DOHH2 (cell line): ENCODE data around the gene RNF123.

Experiments used
- CTCF ChIP-seq: fragments of 200-600 bp; sonication (generic); IDR thresholded peaks from one replicate; pipeline ENCODE4 v1.5.1; 2014; ENCODE audit warnings: antibody characterized with exemption, mild to moderate bottlenecking, low read depth, low read length; ENCODE audit not compliant: poor library complexity, severe bottlenecking
- EZH2phosphoT487 ChIP-seq: fragments of 200-600 bp; sonication (generic); IDR thresholded peaks from 2 replicates; pipeline ENCODE4 v1.6.1; 2017; ENCODE audit warnings: borderline replicate concordance, mild to moderate bottlenecking, antibody characterized with exemption, low read length, moderate library complexity, mixed read lengths

DNA sequence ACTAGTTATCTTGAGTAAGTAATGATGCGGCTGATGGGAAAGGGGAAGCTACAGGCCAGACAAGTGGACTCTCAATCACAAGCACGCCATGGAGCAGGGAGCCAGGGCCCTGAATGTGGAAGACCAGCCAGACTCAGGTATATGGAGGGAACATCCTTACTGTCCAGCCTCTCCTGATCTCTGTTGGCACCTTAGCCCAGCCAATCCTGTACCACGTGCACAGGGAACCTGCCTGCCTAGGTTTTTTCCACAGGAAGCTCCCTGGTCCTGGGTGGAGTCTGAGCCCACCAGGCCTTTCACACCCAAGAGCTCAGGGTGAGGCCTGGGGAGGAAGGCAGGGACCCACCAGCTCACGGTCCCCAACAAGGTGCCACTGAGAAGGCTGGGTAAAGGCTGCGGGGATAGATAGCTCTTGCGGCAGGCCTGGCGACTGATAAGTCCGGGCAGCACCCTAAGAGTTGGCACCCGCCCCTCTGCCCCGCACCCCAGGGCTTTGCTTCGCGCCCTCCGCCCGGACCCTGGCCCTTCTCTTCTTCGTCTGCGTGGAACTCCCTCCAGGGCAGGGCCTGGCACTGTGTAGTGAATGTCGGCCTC, 16.1 kb upstream of the RNF123 start:
- TF ChIP-seq CTCF (no peak), EZH2phosphoT487 (no peak)
